Middle frontal gyrus (tissue), 1 donor: ENCODE data around the gene WASHC2C.
"Not testable (repeated sequence)": the region's sequence is repeated elsewhere in the genome, so short reads cannot be mapped to it uniquely, and the experiment has no call there.

Experiments used
- DNase-seq: peaks from one replicate; pipeline ENCODE4 v3.0.0-alpha.2; 2015; ENCODE audit warnings: low spot score; ENCODE audit errors: extremely low spot score

Gene WASHC2C

DNA sequence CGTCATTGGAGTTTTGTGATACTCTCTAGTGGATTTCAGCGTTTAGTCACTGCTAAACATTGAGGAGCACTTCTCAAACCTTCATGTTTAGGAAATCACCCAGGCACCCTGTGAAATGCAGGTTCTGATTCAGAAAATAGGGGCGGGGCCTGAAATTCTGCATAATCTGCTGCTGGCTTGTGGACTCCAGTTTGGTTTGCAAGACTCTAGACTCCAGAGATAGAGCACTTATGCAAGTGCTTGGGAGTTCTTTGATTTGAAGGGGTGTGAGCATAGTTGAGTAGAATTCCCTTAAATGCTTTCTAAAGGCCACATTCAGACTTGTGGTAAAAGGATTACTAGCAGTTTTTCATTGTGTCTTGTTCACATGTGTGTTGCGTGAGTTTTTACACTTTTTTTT lies 41.3 kb downstream of the WASHC2C start:
- not testable (repeated sequence) for DNase-seq

DNA sequence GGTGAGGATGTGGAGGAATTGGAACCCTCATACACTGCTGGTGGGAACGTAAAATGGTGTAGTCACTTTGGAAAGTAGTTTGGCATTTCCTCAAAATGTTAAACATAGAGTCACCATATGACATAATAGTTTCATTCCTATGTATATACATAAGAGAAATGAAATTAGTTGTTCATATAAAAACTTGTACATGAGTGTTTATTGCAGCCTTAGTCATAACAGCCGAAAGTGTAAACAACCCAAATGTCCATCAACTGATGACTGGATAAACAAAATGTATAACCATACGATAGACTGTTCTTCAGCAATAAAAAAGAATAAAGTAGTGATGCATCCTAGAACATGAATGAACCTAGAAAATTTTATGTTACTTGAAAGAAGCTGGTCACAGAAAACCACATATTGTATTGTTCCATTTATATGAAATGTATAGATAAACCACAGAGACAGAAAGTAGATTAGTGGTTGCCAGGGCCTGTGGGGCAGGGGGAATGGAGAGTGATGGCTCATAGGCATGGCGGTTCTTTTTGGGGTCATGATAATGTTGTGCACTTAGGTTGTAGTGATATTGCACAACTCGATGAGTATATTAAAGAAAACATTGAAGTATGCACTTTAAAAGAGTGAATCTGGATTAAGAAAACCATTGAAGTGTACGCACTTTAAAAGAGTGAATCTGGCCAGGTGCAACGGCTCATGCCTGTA lies 44.8 kb downstream of the WASHC2C start:
- DNase-seq: not testable (repeated sequence)

DNA sequence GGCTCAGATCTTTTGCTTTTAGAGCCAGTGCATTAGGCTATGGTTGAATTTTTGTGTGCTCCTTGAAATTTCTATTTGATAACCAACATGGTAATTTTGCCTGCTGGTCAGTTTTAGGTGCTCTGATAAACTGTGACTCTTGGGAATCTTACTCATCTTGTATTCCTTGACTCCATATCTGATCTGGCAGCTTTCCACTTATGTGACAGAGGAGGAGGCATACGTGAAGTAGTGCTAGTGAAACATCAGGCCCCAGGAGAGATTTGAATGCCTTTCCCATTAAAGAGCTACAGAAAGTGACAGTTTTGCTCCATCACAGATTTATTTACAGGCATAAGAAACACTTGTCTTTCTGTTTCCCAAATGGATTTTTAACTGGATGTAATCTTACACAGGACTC lies 59.2 kb downstream of the WASHC2C start:
- DNase-seq: not testable (repeated sequence)

DNA sequence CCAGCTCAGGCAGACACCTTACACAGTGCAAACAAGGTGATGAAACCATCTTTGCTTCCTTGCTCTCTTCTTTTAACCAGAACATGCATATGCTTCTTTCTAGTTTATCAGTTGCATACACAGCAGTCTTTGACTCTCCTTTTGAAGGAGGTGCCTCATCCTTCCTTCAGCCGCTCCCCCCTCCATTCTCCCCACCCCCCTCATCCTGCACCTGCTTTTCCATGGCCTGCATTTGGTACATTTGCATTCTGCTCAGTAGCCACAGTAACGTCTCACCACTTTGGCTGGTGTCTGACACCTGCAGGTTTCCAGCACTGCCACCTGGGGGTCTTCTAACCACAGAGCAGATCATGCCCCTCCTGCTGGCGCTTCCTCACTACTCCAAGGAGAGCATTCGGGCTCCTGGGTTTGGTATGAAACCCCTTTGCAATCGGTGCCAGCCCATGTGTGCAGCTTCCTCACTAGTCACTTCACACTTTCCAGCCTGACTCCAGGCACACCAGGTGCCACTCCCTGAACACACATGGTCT lies 60.2 kb downstream of the WASHC2C start:
- DNase-seq: not testable (repeated sequence)

DNA sequence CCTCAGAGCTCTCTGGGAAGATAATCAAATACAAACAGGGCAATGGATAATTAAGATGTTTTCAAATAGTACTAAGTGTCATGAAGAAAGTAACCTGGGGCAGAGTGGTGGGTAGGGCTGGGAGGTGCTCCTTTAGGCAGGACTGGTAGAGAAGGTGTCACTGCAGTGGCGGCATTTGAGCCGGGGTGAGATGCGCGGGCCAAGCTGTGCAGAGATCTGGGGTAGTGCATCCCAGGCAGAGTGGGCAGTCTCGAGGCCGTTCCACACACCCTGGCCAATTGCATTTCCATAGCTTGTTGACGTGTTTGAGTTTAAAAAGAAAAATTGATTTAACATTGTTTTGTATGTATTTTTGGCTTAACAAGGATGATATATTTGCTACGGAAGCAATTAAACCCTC lies 62.9 kb downstream of the WASHC2C start:
- DNase-seq: not testable (repeated sequence)

DNA sequence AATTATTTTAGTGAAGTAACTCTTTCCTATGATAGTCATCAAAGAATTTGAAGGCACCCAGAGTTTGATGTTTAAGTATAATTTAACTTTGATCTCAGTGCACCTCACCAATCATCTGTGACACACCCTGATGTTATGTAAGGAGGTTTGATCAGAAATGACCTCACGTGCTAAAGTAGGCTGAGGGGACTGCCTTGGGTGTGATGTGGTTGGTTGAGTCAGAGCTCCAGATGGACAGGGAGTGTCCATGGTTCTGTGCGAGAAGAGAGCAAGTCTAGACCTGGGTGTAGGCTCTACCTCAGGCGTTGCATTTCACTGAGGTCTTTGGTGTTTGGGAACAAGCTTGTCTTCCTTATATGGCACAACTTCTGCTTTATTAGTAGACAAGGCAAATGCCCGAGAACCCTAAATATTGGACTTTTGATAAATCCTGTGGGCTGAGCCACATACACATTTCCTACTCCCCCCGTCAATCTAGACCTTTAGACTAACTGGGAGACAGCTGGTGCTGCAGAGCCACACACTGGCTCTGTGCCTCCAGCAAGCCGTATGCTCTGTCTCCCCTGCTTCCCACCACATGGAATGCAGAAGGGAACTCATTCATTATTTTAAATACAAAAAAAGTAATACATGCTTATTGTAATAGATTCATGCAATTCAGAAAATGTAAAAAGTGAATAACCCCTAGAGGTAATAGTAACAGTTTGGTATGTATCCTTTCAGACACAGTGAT lies 63.8 kb downstream of the WASHC2C start:
- DNase-seq: not testable (repeated sequence)

DNA sequence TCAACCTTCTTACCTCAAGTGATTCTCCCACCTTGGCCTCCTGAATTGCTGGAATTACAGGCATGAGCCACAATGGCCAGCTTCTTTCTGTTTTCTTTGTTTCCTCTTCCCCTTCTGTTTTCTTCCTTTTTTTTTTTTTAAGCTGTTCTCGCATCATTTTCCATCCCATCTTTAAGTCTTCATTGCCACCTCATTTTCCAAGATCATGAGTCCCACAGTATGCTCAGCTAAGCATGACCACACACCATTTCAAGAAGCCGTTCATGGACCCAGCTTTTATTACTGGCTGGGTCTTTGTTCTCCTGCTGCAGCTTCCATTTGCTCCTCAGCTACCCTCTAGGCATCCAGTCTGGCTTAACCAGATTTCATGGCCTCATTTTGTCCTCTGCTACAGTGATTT lies 67.7 kb downstream of the WASHC2C start:
- DNase-seq: not testable (repeated sequence)

DNA sequence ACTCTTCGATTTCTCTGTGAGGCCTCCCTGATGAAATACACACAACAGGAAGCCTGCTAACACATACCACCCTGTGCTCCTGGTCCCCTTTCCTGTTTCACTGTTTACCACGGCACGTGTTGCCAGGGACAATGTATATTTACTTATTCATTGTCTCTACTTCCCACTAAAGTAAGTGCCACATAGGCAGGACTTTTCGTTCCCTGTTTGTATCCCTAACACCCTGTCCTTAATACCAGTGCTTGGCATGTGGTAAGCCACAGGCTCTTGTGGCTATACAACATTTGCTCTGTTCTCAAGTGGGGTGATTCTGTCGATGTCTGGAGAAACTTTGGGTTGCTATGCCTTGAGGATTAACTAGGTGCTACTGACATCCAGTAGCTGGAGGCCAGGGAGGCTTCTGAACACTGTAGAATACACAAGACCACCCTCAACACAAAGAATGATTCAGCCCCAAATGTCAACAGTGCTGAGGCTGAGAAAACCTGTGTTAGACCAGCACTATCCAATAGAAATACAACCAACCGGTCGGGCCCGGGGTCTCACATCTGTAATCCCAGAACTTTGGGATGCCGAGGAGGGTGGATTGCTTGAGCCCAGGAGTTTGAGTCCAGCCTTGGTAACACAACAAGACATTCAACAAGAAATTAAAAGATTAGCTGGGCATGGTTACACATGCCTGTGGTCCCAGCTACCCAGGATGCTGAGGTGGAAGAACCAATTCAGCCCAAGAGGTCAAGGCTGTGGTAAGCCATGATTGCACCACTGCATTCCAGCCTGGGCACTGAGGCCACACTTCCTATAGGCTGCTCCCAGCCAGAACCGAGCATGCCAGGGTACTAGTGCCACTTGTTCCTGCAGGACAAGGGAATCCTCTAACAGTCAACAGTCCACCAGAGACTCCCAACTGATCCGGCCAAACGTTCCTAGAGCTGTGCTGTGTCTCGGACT lies 76.3 kb downstream of the WASHC2C start:
- not testable (repeated sequence) for DNase-seq

DNA sequence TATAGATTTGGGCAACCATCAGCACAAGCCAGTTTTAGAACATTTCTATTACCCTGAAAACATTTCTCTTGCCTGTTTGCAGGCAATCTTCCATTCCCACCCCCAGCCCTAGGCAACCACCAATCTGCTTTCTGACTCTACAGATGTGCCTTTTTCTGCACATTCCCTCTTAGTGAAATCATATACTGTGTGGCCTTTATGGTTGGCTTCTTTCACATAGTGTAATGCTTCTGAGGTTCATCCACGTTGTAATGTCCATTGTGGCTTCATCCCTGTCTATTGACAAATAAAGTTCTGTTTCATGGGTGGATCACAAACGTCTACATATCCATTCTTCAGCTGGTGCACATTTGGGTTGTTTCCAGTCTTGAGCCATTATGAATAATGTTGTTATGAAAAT lies 77.9 kb downstream of the WASHC2C start:
- not testable (repeated sequence) for DNase-seq

DNA sequence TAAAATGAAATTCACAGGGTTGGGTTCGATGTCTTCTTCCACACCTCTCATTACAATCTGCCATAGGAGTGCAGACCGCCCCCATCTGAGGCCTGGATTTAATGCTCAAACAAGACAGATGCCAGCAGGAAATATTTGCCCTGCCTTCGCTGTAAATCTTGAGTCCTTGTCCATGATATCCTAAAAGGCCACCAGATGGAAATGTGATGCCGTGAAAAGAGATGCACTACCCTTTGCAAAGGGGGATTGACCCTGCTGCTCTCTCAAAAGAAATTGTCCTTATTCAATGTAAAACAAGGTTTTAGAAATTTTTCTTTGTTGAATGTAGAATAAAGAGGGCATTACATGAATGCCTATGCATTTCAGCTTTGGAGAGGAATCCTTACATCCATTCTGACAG lies 82.8 kb downstream of the WASHC2C start:
- DNase-seq: no peak

DNA sequence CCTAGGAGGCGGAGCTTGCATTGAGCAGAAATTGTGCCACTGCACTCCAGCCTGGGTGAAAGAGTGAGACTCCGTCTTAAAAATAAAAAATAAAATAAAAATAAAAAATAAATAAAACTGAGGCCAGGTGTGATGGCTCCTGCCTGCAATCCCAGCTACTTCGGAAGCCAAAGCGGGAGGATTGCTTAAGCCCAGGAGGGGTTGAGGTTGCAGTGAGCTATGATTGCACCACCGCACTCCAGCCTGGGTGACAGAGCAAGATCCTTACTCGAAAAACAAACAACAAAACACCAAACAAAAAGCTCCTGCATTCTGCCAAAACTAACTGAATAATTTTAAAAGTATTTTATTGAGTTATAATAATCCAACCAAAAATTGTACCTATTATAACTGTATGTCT lies 84.0 kb downstream of the WASHC2C start:
- DNase-seq: no peak

DNA sequence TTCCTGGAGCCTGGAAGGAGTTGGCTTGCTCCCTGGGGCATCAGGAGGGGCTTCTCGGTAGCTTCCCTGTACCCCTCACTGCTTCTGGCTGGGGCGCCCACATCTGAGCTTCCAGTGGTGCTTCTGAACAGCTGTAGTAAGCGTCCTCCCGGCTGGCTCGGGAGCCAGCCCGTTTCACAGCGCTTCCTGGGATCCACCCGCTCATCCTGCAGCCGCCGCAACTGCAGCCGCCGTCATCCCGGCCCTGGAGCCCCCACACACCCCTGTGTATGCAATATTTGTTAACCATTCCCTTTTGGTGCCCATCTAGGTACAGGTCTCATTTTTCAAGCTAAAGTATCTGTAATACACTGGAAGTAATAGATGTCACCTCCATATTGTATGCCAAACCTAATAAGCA lies 85.9 kb downstream of the WASHC2C start:
- not testable (repeated sequence) for DNase-seq

DNA sequence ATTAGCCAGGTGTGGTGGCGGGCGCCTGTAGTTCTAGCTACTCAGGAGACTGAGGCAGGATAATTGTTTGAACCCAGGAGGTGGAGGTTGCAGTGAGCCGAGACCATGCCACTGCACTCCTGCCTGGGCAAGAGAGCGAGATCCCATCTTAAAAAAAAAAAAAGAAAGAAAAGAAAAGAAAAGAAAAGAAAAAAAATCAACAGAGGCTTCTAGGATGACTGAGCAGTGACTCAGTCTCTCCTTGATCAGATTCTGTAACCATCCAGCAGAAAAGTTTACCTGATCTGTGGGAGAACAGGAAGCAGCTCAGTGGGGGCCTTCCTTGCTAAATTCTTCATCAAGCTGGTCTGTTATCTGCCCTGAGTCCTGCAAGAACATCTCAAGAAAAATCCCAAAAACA lies 87.1 kb downstream of the WASHC2C start:
- DNase-seq: not testable (repeated sequence)

DNA sequence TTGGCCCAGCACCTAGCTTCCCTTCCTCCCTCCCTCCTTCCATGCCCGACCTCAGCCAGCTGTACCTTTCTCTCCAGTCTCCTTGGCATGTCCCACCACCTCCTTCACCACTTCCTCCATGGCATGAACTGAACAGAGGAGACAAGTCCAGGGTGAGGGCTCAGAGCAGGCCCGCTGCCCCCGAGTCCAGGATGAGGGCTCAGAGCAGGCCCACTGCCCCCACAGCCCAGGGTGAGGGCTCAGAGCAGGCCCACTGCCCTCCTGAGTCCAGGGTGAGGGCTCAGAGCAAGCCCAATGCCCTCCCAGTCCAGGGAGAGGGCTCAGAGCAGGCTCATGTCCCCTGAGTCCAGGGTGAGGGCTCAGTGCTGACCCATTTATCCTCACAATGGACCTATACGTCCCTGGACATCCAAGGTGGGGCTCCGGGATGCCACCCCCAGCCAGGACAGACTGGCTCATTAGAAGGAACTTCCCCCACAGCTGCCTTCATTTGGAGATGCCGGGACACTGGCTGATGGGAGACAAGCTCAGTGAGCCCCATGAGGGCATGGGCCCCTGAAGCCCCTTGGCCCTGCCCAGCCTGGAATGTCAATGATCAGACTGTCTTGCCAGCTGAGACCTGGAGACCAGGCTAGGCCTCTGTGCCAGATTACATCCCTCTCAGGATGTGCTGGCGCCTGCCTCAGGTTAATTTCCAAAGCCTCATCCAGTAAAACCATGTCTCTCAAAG lies 90.2 kb downstream of the WASHC2C start:
- DNase-seq: no peak

DNA sequence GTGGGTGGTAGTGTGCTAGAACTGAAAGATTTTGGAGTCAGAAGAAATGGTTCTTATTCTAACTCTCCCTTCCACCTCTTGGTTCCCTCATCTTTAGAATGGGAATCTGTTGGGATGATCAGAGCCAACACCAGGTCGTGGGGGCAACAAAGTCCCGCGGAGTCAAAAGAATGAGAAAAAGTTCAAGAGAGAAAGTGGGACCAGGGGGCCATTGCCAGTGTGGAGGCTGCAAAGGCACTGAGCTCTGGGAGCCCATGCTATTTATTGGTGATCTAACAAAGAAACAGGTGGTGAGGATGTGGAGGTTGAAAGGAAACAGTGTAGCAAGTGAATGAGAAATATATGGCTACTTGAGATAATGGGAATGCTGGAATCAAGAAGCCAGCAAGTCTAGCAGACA lies 90.8 kb downstream of the WASHC2C start:
- DNase-seq: no peak

DNA sequence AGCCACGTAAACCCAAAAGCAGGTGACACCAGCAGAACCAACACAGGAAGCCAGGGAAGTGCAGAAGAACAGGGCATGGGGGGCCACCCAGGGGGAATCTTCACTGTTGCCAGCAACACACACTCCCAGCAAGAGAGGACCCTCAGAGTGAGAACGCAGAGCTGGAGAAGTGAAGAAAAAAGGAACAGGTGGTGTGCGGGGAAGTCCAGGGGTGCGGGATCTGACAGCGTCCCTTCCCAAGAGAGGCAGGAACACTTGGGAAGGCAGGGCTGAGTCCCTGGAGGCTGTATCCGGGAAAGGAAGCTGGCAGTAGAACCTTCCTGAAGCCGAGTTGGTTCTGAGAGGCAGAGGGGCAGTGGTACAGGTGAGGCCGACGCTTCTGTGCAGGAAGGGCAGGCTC lies 92.5 kb downstream of the WASHC2C start:
- no peak for DNase-seq

DNA sequence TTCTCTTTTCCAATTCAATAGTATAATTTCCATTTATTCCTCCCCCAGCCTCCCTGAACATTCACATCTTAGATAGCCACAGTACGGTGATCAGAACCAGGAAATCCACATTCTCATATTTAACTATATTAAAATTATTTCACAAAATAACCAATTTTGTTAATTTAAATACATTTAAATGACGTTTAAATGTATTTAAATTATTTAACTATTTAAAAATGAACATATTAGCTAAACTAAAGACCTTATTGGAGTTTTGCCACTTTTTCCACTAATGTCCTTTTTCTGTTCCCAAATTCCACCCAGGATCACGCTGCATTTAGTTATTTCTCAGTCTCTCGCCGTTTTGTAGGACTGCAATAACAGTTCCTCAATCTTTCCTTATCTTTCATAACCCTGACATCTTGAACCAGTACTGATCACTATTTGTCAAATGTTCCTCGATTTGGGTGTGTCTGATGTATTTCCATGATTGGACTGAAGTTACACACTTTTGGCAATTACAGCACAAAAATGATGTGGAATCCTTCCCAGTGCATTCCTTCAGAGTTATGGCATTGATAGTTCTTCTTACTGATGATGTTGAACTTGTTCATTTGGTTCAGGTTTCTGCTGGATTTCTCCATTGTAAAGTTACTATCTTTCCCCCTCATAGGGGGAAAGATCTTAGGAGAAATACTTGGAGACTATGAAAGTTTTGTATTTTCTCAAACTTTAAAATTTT lies 93.2 kb downstream of the WASHC2C start:
- DNase-seq: not testable (repeated sequence)

DNA sequence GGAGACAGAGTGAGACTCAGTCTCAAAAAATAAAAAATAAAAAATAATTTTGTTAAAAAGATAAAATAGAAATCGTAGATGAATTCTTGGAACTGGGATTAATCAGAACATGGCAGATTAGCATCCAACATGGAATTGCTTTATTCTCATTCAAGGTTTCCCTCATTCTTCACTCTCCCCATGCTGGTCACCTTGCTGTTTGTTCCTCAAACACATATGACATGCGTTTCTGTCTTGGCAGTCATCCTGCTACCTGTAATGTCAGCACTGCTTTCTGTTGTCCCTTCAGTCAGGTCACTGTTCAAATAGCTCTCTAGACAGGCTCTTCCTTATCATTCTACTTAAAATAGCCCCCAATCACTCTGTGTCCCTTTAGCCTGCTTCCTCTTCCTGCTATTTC lies 95.9 kb downstream of the WASHC2C start:
- not testable (repeated sequence) for DNase-seq
